ENCODE measurements around the gene PHLPP1.

DNA sequence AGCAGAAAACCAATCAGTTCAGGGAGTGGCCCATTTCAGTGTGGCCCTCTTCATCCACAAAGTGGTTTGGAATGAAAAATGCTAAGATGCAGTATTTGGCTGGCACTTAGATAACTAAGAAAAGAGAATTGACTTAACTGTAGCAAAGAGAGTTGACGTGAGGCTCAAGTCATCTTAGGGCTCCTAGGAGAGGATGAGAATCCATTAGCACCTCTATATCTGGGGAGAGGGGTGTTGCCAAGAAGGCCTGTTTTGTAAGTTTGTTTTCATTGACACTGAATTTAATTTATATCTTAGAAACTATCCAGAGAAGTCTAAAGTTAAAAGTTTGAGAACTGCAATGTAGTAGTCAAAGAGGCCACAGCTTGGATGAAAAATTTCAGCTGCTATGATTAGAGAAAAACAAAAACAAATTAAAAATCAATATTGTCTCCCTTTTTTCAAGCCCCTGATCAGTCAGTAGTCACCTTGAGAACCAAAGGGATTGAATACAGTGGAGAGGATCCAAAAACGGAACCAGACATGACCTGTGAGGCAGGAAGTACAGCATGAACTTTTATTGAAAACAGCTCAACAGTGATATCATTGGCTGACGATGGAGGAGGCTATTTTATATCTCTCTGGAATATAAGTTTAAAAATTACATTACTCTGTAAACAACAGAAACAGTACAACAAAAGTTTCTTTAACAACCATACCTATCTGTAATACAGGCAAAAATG lies 52.7 kb downstream of the PHLPP1 start:
- TF ChIP-seq, protein P1, sequence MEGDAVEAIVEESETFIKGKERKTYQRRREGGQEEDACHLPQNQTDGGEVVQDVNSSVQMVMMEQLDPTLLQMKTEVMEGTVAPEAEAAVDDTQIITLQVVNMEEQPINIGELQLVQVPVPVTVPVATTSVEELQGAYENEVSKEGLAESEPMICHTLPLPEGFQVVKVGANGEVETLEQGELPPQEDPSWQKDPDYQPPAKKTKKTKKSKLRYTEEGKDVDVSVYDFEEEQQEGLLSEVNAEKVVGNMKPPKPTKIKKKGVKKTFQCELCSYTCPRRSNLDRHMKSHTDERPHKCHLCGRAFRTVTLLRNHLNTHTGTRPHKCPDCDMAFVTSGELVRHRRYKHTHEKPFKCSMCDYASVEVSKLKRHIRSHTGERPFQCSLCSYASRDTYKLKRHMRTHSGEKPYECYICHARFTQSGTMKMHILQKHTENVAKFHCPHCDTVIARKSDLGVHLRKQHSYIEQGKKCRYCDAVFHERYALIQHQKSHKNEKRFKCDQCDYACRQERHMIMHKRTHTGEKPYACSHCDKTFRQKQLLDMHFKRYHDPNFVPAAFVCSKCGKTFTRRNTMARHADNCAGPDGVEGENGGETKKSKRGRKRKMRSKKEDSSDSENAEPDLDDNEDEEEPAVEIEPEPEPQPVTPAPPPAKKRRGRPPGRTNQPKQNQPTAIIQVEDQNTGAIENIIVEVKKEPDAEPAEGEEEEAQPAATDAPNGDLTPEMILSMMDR (IDR thresholded peaks at IDR 0.05): no peak
- no peak for TF ChIP-seq POLR2A (IDR thresholded peaks at IDR 0.05)
